Breast epithelium (tissue), 4 donors: ENCODE measurements around the gene OLFM3. TPM values are rescaled to one million over a fixed set of nuclear protein-coding genes. Genes with fewer than 3 reads are reported as not detected.

ENCODE experiments used
- DNase-seq, 2 donors: peaks; one replicate each; pipeline ENCODE4 v3.0.0-alpha.2; 2019; ENCODE audit warnings: low spot score in 2 of 2
- H3K27ac ChIP-seq, 2 donors: fragments of 200-600 bp; sonication (generic) in 1 of 2; one replicate each; pipeline ENCODE4 v1.5.1; 2016 to 2019; ENCODE audit warnings: mild to moderate bottlenecking in 1 of 2
- H3K27me3 ChIP-seq, 2 donors: fragments of 200-600 bp; sonication (generic) in 1 of 2; one replicate each; pipeline versions ENCODE4 v1.5.1 to v1.6.0; 2017 to 2019; ENCODE audit warnings: control low read depth in 1 of 2, mild to moderate bottlenecking in 1 of 2
- H3K36me3 ChIP-seq: fragments of 200-600 bp; one replicate; pipeline ENCODE4 v1.5.1; 2019
- H3K4me1 ChIP-seq, 2 donors: fragments of 200-600 bp; sonication (generic); one replicate each; pipeline ENCODE4 v1.5.1; 2016 to 2019; ENCODE audit warnings: control low read depth in 1 of 2
- H3K4me3 ChIP-seq, 3 donors: fragments of 200-600 bp; sonication (generic); 1 replicate in 2 of 3; 2 replicates in 1 of 3; pipeline ENCODE4 v1.5.1; 2016 to 2019; ENCODE audit warnings: mild to moderate bottlenecking in 3 of 3, moderate library complexity in 2 of 3
- H3K9me3 ChIP-seq, 2 donors: fragments of 200-600 bp; sonication (generic) in 1 of 2; one replicate each; pipeline ENCODE4 v1.5.1; 2016 to 2019; ENCODE audit warnings: control low read depth in 1 of 2
- POLR2A ChIP-seq: fragments of 450-650 bp; IDR thresholded peaks from one replicate; pipeline ENCODE4 v1.6.1; 2016; ENCODE audit warnings: antibody characterized with exemption, mild to moderate bottlenecking, moderate library complexity
- POLR2AphosphoS5 ChIP-seq, 3 donors: sonication (generic); formaldehyde crosslinking; IDR thresholded peaks; one replicate each; pipeline ENCODE4 v1.6.1; 2017; ENCODE audit warnings: antibody characterized with exemption in 3 of 3
- intact Hi-C: fragments of 100-400 bp; cut with DNase I; formaldehyde crosslinking; loops from one replicate; pipeline ENCODE4 v1.15.1; 2023; ENCODE audit warnings: low total_unique reads
- total RNA-seq, 3 donors: library from RNA; depleted of rRNA; stranded (reverse); fragments of >200 nt; gene quantifications; one replicate each; pipeline ENCODE4 v1.1.0, GENCODE V29; 2016
- TF ChIP-seq, protein P1 (sequence below), 3 donors: fragments of 450-650 bp; IDR thresholded peaks; one replicate each; pipeline ENCODE4 v1.5.1; 2016 to 2017; ENCODE audit warnings: antibody characterized with exemption in 3 of 3, mild to moderate bottlenecking in 3 of 3, moderate library complexity in 3 of 3

The OLFM3 gene
- not detected for total RNA-seq

DNA sequence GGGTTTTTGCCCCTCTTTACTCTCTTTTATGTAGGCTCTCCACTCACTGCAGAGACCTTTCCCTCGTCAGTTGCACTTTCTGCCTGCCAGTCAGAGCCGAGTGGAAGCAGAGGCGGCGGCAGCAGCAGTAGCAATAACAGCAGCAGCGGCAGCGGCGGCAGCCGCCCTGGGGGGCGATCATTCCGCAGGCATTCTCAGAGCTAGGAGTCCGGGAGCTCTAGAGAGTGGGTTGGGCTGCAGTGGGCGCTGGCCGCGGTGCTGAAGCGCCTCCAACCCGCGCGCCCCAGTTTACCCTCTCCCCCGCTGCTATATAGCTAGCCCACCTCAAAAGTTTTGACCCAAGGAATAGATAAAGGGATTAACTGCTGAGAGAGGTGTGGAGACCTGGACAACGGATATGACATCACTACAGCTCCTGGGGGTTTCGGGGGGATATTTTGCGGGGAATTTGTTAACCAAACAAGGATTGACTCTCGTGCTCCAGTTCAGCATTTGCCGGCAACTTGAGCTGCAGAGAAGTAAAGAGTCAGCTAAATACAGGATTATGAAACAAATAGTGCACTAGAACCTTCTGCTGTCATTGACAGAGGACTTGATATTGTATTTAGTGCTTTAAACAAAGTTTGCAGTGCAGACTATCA is at the start of gene OLFM3:
Gene OLFM3, minus strand, starts transcription at position 102 of the 641 bp plus-strand sequence.
- peaks cover 0 to 26% of the 10 kb centered on the region in 2 donors for H3K27me3 ChIP-seq
- no peaks in the 10 kb centered on the region for H3K9me3 ChIP-seq
- intact Hi-C loops, result no loop called here
- H3K36me3 ChIP-seq, result no peaks in the 10 kb centered on the region
- H3K4me1 ChIP-seq, result no peaks in the 10 kb centered on the region
- no peak for TF ChIP-seq POLR2AphosphoS5 (IDR thresholded peaks at IDR 0.05)
- TF ChIP-seq, protein P1, sequence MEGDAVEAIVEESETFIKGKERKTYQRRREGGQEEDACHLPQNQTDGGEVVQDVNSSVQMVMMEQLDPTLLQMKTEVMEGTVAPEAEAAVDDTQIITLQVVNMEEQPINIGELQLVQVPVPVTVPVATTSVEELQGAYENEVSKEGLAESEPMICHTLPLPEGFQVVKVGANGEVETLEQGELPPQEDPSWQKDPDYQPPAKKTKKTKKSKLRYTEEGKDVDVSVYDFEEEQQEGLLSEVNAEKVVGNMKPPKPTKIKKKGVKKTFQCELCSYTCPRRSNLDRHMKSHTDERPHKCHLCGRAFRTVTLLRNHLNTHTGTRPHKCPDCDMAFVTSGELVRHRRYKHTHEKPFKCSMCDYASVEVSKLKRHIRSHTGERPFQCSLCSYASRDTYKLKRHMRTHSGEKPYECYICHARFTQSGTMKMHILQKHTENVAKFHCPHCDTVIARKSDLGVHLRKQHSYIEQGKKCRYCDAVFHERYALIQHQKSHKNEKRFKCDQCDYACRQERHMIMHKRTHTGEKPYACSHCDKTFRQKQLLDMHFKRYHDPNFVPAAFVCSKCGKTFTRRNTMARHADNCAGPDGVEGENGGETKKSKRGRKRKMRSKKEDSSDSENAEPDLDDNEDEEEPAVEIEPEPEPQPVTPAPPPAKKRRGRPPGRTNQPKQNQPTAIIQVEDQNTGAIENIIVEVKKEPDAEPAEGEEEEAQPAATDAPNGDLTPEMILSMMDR (IDR thresholded peaks at IDR 0.05), result no peak
- TF ChIP-seq POLR2A, result no peak
- H3K27ac ChIP-seq, result no peak within 1 kb of the TSS
- DNase-seq, result no peak
- H3K4me3 ChIP-seq, result no peak within 1 kb of the TSS

DNA sequence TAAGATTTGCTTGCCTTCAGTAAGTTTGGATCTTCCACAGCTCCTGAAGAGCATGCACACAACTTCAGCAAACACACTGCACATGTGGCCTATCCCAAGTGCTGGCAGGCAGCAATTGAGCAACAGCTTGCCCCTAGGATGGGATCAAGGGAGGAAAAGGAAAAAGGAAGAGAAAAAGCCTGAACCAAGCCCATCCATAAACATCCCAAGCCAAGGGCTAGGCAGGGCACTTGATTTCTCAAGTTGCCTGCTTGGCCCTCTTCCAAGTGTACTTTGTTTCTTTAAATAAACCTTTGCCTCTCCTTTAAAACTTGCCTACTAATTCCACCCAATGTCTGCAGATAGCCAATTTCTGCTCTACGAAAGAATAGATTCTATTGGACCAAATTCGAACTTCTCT is 49.0 kb upstream of the OLFM3 start:
- Histone ChIP-seq H3K4me1 (no peaks in the 10 kb centered on the region), H3K4me3 (no peak overlapping the region), H3K9me3 (no peaks in the 10 kb centered on the region), H3K36me3 (no peaks in the 10 kb centered on the region), H3K27me3 (no peaks in the 10 kb centered on the region), H3K27ac (no peak overlapping the region)
- no peak for DNase-seq
- intact Hi-C loops, result no loop called here
- TF ChIP-seq POLR2AphosphoS5 (IDR thresholded peaks at IDR 0.05), result no peak
- TF ChIP-seq, protein P1 (IDR thresholded peaks at IDR 0.05), result no peak
- no peak for TF ChIP-seq POLR2A

DNA sequence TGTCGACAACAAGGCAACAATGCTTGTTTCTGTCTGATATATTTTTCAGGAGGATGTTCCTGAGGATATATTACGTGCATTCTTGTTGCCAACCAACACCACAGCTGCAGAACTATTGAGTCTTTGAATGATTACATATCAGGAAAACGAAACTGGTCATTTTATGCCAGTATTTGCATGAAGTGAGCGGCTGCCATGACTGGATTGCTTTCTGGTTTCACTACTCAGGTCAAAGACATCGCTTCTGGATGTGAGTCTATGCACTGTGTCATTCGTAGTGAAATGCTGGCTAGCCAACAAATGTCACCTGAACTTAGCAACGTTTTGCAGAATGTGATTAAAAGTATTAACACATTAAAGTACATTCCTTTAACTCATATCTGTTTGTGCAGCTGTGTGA is 35.8 kb upstream of the OLFM3 start:
- H3K27ac ChIP-seq, result no peak overlapping the region
- H3K27me3 ChIP-seq, result no peaks in the 10 kb centered on the region
- H3K9me3 ChIP-seq, result no peaks in the 10 kb centered on the region
- TF ChIP-seq POLR2AphosphoS5 (IDR thresholded peaks at IDR 0.05), result no peak
- TF ChIP-seq, protein P1 (IDR thresholded peaks at IDR 0.05), result no peak
- TF ChIP-seq POLR2A, result no peak
- H3K4me3 ChIP-seq, result no peak overlapping the region
- H3K4me1 ChIP-seq, result no peaks in the 10 kb centered on the region
- no peak for DNase-seq
- intact Hi-C loops, result no loop called here
- no peaks in the 10 kb centered on the region for H3K36me3 ChIP-seq

GRCh38 chr1:102019530-102019929 is 22.8 kb upstream of the OLFM3 start:
- no peak for TF ChIP-seq POLR2AphosphoS5 (IDR thresholded peaks at IDR 0.05)
- TF ChIP-seq, protein P1 (IDR thresholded peaks at IDR 0.05), result no peak
- no peak for TF ChIP-seq POLR2A
- H3K27ac ChIP-seq, result no peak overlapping the region
- H3K27me3 ChIP-seq, result no peaks in the 10 kb centered on the region
- no peak overlapping the region for H3K4me3 ChIP-seq
- no peaks in the 10 kb centered on the region for H3K4me1 ChIP-seq
- peaks cover 0 to 14% of the 10 kb centered on the region in 2 donors for H3K9me3 ChIP-seq
- H3K36me3 ChIP-seq, result no peaks in the 10 kb centered on the region
- DNase-seq, result no peak
- intact Hi-C loops, result no loop called here

- TF ChIP-seq POLR2AphosphoS5 (IDR thresholded peaks at IDR 0.05) (no peak), POLR2A (no peak)
- TF ChIP-seq, protein P1 (IDR thresholded peaks at IDR 0.05), result no peak
- Histone ChIP-seq H3K4me1 (no peaks in the 10 kb centered on the region), H3K27ac (no peak overlapping the region), H3K4me3 (no peak overlapping the region), H3K36me3 (no peaks in the 10 kb centered on the region), H3K9me3 (peaks cover 0 to 4% of the 10 kb centered on the region in 2 donors), H3K27me3 (no peaks in the 10 kb centered on the region)
- intact Hi-C loops, result no loop called here
- no peak for DNase-seq
Observed at GRCh38 chr1:102015728-102016127, 19.0 kb upstream of the OLFM3 start.
